A549 (cell line): ENCODE data around the gene ENTREP3.

Source experiments
- BCL3 ChIP-seq: fragments of >200 bp; sonication (Bioruptor Twin); formaldehyde crosslinking; IDR thresholded peaks from 3 replicates; pipeline ENCODE4 v1.6.1; 2016
- CTCF ChIP-seq: fragments of >200 bp; sonication (Bioruptor Twin); formaldehyde crosslinking; IDR thresholded peaks from 3 replicates; pipeline ENCODE4 v1.5.1; 2016
- ELK1 ChIP-seq: fragments of 150-350 bp; IDR thresholded peaks from 2 replicates; pipeline ENCODE4 v1.6.1; 2014; ENCODE audit warnings: low read depth, mild to moderate bottlenecking, low read length
- JUNB ChIP-seq: fragments of >200 bp; sonication (Bioruptor Twin); formaldehyde crosslinking; IDR thresholded peaks from 2 replicates; pipeline ENCODE4 v1.6.1; 2016
- KDM1A ChIP-seq: fragments of 200-600 bp; sonication (generic); IDR thresholded peaks from 2 replicates; pipeline ENCODE4 v1.6.1; 2016; ENCODE audit warnings: low read depth, mild to moderate bottlenecking
- PBX3 ChIP-seq: IDR thresholded peaks from 2 replicates; pipeline ENCODE4 v1.6.1; 2012
- POLR2A ChIP-seq: IDR thresholded peaks from 2 replicates; pipeline ENCODE4 v1.6.1; 2012; ENCODE audit warnings: mild to moderate bottlenecking, low read length
- RCOR1 ChIP-seq: fragments of 150-350 bp; IDR thresholded peaks from 2 replicates; pipeline ENCODE4 v1.6.1; 2014; ENCODE audit warnings: antibody characterized with exemption, low read length, low read depth
- RFX5 ChIP-seq: fragments of 450-650 bp; IDR thresholded peaks from 2 replicates; pipeline ENCODE4 v1.7.1; 2014; ENCODE audit warnings: antibody characterized with exemption, mild to moderate bottlenecking, moderate library complexity
- SREBF2 ChIP-seq: fragments of 450-650 bp; IDR thresholded peaks from 2 replicates; pipeline ENCODE4 v1.6.1; 2014; ENCODE audit warnings: mild to moderate bottlenecking, moderate library complexity

- TF ChIP-seq POLR2A = no peak
- TF ChIP-seq SREBF2 = no peak
- TF ChIP-seq BCL3 = no peak
- no peak for TF ChIP-seq CTCF
- TF ChIP-seq KDM1A = no peak
- TF ChIP-seq PBX3 = no peak
- no peak for TF ChIP-seq RFX5
- TF ChIP-seq RCOR1 = no peak
- TF ChIP-seq JUNB = no peak
- TF ChIP-seq ELK1 = no peak
Observed at GRCh38 chr1:155202731-155203515, 52.4 kb downstream of the ENTREP3 start.
